Cardiac fibroblast (primary cell): ENCODE measurements around the gene WDR43.
"Not testable (repeated sequence)": the region's sequence is repeated elsewhere in the genome, so short reads cannot be mapped to it uniquely, and the experiment has no call there.

Source experiments
- DNase-seq, 2 donors: peaks; one replicate each; pipeline versions ENCODE4 v3.0.0 to v3.0.0-alpha.2; 2010; ENCODE audit warnings: low read depth in 2 of 2
- H3K4me3 ChIP-seq, 2 donors: replicated peaks in 1 of 2; 1 replicate in 1 of 2; 2 replicates in 1 of 2; pipeline ENCODE4 v1.5.1; 2011; ENCODE audit warnings: low read depth in 2 of 2, low read length in 2 of 2, mild to moderate bottlenecking in 2 of 2, moderate library complexity in 1 of 2
- TF ChIP-seq, protein P1 (sequence below): IDR thresholded peaks from one replicate; pipeline ENCODE4 v1.5.1; 2011; ENCODE audit warnings: low read depth, mild to moderate bottlenecking, low read length, inconsistent platforms

Gene WDR43

DNA sequence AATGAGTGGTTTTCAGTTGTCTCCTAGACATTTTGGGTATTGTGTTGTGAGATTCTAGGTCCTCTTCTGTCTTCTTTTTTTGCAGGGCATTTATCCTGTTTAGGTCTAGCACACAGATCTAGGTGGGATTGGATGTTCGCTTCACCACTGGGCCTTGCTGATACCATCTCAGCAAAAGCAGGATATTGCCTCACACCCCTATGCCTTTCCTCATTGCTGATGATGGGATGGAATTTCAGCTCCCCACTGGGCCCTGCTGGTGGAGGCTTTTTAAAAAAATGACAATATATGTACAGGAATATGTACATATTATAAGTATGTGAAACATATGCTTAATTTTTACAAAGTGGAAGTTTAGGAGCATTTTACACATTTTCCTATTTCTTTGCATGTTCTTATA, 81.2 kb downstream of the WDR43 start:
- TF ChIP-seq, protein P1, sequence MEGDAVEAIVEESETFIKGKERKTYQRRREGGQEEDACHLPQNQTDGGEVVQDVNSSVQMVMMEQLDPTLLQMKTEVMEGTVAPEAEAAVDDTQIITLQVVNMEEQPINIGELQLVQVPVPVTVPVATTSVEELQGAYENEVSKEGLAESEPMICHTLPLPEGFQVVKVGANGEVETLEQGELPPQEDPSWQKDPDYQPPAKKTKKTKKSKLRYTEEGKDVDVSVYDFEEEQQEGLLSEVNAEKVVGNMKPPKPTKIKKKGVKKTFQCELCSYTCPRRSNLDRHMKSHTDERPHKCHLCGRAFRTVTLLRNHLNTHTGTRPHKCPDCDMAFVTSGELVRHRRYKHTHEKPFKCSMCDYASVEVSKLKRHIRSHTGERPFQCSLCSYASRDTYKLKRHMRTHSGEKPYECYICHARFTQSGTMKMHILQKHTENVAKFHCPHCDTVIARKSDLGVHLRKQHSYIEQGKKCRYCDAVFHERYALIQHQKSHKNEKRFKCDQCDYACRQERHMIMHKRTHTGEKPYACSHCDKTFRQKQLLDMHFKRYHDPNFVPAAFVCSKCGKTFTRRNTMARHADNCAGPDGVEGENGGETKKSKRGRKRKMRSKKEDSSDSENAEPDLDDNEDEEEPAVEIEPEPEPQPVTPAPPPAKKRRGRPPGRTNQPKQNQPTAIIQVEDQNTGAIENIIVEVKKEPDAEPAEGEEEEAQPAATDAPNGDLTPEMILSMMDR, result no peak
- peak in 1 of 2 donors; percentile 17 for DNase-seq
- no peak overlapping the region for H3K4me3 ChIP-seq

- TF ChIP-seq, protein P1, result no peak
- peak; percentile 54 to 67 for DNase-seq
- H3K4me3 ChIP-seq, result no peak overlapping the region
Measured at GRCh38 chr2:28976584-28976983, 82.1 kb downstream of the WDR43 start.

DNA sequence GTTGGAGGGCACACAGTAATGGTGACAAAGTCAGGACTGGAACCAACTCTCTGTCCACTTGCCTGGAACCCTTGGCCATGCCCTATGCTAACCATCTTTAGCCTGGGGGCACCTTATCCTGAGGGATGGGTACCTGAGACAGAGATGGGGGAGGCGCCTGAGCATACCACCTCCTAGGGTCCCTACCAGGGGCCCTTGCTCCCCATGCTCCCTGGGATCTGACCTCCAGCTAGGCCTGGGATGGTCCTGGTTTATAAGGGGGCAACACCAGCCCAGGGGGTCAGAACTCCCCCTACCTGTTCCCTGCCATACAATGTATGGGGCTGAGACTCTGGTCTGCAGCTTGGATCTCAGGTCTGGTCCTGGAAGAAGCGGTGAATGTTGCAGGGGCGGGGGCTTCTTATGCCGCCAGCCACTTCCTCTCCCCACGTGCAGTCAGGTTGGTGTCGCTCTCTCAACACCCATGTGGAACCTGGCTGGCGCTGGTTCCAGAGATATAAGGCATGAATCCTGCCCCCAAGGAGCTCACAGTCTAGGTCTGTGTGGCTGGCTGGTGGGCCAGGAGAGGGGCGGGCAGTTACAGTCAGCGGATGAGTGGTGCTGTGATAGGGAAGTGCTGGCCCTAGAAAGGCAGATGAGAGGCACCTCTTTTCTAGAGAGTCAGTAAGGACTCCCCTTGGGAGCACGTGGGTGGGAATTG, 82.9 kb downstream of the WDR43 start:
- DNase-seq, result no peak
- no peak overlapping the region for H3K4me3 ChIP-seq
- TF ChIP-seq, protein P1, result no peak

GRCh38 chr2:28978001-28978400, 83.5 kb downstream of the WDR43 start:
- H3K4me3 ChIP-seq, DNase-seq: not testable (repeated sequence)

DNA sequence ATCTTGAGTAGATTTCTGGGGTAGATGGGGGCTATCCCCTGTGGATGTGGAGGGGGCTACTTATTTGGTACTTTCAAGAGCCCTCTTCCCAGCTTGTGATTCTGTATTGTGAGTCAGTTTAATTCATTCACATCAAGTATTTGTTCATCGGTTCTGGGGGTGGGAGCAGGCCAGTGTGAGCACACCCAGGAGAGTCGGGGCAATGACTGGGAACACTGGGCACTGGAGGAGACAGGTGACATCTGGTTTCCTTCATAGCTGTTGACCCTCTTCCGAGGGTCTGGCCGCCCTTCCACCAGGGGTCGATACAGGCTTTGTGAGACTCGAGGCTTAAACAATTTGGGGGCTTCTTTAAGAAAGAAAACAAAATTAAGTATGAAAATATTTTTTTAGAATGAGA, 84.1 kb downstream of the WDR43 start:
- no peak for DNase-seq
- TF ChIP-seq, protein P1, result no peak
- no peak overlapping the region for H3K4me3 ChIP-seq

DNA sequence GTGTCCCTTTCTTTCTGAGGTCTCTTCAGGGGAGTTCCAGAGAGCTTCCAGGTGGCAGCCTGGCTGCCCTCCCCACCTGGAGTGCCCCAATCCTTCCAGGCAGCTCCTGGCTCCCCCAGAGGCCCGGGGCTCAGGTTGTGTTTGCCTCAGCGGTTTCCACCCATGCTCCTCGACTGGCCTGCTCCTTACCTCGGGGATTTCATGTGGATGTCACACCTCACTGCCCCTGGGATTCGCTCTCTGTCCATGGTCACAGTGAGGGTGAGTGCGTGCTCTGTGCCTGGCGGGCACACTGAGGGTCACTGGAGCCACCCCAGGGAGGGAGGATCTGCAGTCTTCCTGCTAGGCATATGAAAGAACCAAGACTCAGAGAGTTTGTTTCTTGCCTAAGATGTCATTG, 84.6 kb downstream of the WDR43 start:
- H3K4me3 ChIP-seq, result no peak overlapping the region
- TF ChIP-seq, protein P1, result no peak
- no peak for DNase-seq

GRCh38 chr2:28979576-28980366, 85.3 kb downstream of the WDR43 start:
- no peak for DNase-seq

More at GRCh38 chr2:28979576-28980366, 85.3 kb downstream of the WDR43 start:
- no peak overlapping the region for H3K4me3 ChIP-seq
- TF ChIP-seq, protein P1, result no peak
